Measurements from ENCODE around the gene CIBAR2. TPM values are rescaled to one million over a fixed set of nuclear protein-coding genes. Genes with fewer than 3 reads are reported as not detected.

Gene CIBAR2
- total and polyA plus RNA-seq, 9 of the 15 experiments (the other 6 are each of a cell fraction or from before 2014, with no cell fraction given), result not detected

GRCh38 chr16:85138073-85138824, 26.0 kb upstream of the CIBAR2 start (continued):
- TF ChIP-seq, protein P1, sequence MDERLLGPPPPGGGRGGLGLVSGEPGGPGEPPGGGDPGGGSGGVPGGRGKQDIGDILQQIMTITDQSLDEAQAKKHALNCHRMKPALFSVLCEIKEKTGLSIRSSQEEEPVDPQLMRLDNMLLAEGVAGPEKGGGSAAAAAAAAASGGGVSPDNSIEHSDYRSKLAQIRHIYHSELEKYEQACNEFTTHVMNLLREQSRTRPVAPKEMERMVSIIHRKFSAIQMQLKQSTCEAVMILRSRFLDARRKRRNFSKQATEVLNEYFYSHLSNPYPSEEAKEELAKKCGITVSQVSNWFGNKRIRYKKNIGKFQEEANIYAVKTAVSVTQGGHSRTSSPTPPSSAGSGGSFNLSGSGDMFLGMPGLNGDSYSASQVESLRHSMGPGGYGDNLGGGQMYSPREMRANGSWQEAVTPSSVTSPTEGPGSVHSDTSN (CRISPR knock-in tag; IDR thresholded peaks at IDR 0.05; ENCODE audit: low read depth), result no peak
- TF ChIP-seq, protein P1 (tag; conservative IDR thresholded peaks at IDR 0.05; ENCODE audit: low read depth), result 0 out of 2 replicates have a peak, but pooled peaks have one; percentile 31
- TF ChIP-seq SP1 (CRISPR knock-in tag; IDR thresholded peaks at IDR 0.05), result no peak
- no peak for TF ChIP-seq NFIX (CRISPR knock-in tag; IDR thresholded peaks at IDR 0.05; ENCODE audit: low read depth)
- TF ChIP-seq, protein P2, sequence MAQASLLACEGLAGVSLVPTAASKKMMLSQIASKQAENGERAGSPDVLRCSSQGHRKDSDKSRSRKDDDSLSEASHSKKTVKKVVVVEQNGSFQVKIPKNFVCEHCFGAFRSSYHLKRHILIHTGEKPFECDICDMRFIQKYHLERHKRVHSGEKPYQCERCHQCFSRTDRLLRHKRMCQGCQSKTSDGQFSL (CRISPR knock-in tag; IDR thresholded peaks at IDR 0.05), result no peak
- TF ChIP-seq, protein P2 (tag; IDR thresholded peaks at IDR 0.05), result no peak
- TF ChIP-seq HDAC3 (IDR thresholded peaks at IDR 0.05; ENCODE audit: borderline replicate concordance, partially characterized antibody), result no peak
- no peak for TF ChIP-seq ZNF311 (CRISPR knock-in tag; IDR thresholded peaks at IDR 0.05)
- TF ChIP-seq, protein P3, sequence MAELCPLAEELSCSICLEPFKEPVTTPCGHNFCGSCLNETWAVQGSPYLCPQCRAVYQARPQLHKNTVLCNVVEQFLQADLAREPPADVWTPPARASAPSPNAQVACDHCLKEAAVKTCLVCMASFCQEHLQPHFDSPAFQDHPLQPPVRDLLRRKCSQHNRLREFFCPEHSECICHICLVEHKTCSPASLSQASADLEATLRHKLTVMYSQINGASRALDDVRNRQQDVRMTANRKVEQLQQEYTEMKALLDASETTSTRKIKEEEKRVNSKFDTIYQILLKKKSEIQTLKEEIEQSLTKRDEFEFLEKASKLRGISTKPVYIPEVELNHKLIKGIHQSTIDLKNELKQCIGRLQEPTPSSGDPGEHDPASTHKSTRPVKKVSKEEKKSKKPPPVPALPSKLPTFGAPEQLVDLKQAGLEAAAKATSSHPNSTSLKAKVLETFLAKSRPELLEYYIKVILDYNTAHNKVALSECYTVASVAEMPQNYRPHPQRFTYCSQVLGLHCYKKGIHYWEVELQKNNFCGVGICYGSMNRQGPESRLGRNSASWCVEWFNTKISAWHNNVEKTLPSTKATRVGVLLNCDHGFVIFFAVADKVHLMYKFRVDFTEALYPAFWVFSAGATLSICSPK (IDR thresholded peaks at IDR 0.05; ENCODE audit: borderline replicate concordance), result no peak
- no peak for TF ChIP-seq TBP (optimal IDR thresholded peaks at IDR 0.05; ENCODE audit: low read depth, low read length)
- no peak for TF ChIP-seq ZKSCAN1 (IDR thresholded peaks at IDR 0.05; ENCODE audit: low read depth, low read length)
- no peak for TF ChIP-seq RBFOX2 (IDR thresholded peaks at IDR 0.05; ENCODE audit: low read depth, low read length)
- TF ChIP-seq ARNT (IDR thresholded peaks at IDR 0.05), result peak in 1 of 2 experiments; percentile 34; a peak in 1 of 4 replicates
- TF ChIP-seq HDAC1 (IDR thresholded peaks at IDR 0.05), result 0 out of 4 replicates have a peak, but pooled peaks of 1 of the 2 experiments have one; percentile 2
- TF ChIP-seq TARDBP (IDR thresholded peaks at IDR 0.05), result no peak
- 0 out of 2 replicates have a peak, but pooled peaks have one; percentile 9 for TF ChIP-seq TAL1 (IDR thresholded peaks at IDR 0.05)
- peak; percentile 98 for TF ChIP-seq ZNF512 (tag; IDR thresholded peaks at IDR 0.05)
- TF ChIP-seq ZNF830 (CRISPR knock-in tag; IDR thresholded peaks at IDR 0.05), result no peak
- TF ChIP-seq ZNF24 (IDR thresholded peaks at IDR 0.05), result peak; percentile 37
- TF ChIP-seq MLLT1 (IDR thresholded peaks at IDR 0.05), result peak in 1 of 2 experiments; percentile 5; a peak in 1 of 4 replicates
- TF ChIP-seq GABPB1 (CRISPR knock-in tag; IDR thresholded peaks at IDR 0.05), result no peak

Measured in K562 (cell line).